ENCODE measurements around the gene NMNAT3. TPM values are rescaled to one million over a fixed set of nuclear protein-coding genes. Genes with fewer than 3 reads are reported as not detected.

NMNAT3 gene
- total RNA-seq, 1 experiment from 2014 or later, result 1.3 TPM

DNA sequence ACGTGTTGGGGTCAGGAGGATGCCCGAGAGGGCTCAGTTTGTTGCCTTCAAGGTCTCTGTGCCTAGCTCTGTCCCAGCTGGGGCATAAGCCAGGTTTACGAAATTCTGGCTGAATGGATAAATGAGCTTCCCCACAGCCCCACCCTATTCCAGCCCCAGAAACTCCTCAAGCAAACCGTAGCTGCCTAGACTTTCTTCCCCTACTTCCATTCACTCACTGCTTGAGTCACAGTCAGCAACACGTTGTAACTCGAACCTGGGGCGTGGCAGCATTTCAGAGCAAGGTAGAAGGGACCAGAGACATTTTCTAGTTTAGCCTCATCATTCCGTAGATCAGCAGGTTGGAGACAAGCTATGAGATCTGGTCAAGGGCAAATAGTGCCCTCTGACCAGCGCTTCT, 24.2 kb downstream of the NMNAT3 start:
- Mint-ChIP-seq H3K9me3 (no peaks in the 10 kb centered on the region), H3K27ac (no peak overlapping the region), H3K36me3 (ENCODE audit: insufficient read depth in 1 of 3, low read depth in 3 of 3) (no peaks in the 10 kb centered on the region), H3K27me3 (ENCODE audit: low read depth) (peaks cover 1% of the 10 kb centered on the region; the same call in 1 of the 2 replicates), H3K4me1 (peaks cover 16 to 18% of the 10 kb centered on the region in 2 experiments), H3K4me3 (no peak overlapping the region)
- Histone ChIP-seq H4K5ac (ENCODE audit: insufficient read length, low read depth, low read length) (no peak overlapping the region), H3K4me1 (ENCODE audit: insufficient read depth, low read length) (peaks cover 4% of the 10 kb centered on the region; the same call in 1 of the 2 replicates), H4K91ac (ENCODE audit: insufficient read length, low read depth, low read length) (no peak overlapping the region), H2BK15ac (ENCODE audit: low read depth, low read length) (no peak overlapping the region), H2BK120ac (ENCODE audit: low read depth, low read length, poor library complexity, severe bottlenecking) (no peak overlapping the region), H3K9me3 (ENCODE audit: control insufficient read depth, low read depth, low read length) (no peaks in the 10 kb centered on the region), H3K4me2 (ENCODE audit: insufficient read depth, insufficient read length, low read length) (no peak overlapping the region), H3T11ph (ENCODE audit: low read length) (no peak overlapping the region), H3K4ac (ENCODE audit: low read depth, low read length) (no peak overlapping the region), H3K9ac (ENCODE audit: extremely low read depth, insufficient read length, low read length) (no peak overlapping the region), H2BK20ac (ENCODE audit: low read depth, low read length, poor library complexity, severe bottlenecking) (no peak overlapping the region), H3K18ac (ENCODE audit: insufficient read length, low read depth, low read length) (no peak overlapping the region), H3K27me3 (ENCODE audit: insufficient read depth, low read length) (no peaks in the 10 kb centered on the region), H2AK5ac (ENCODE audit: insufficient read length, low read length) (no peak overlapping the region), H3K79me1 (ENCODE audit: insufficient read depth, low read depth, low read length, poor library complexity, severe bottlenecking) (no peaks in the 10 kb centered on the region), H4K8ac (replicated peaks; ENCODE audit: insufficient read length, low read depth, low read length) (no peak overlapping the region), H3K23me2 (ENCODE audit: insufficient read length, low read depth, low read length, poor library complexity, severe bottlenecking) (no peaks in the 10 kb centered on the region), H3K56ac (ENCODE audit: insufficient read length, low read depth, low read length) (no peak overlapping the region), H3K23ac (ENCODE audit: insufficient read length, low read depth, low read length) (no peak overlapping the region), H4K20me1 (ENCODE audit: control insufficient read depth, insufficient read depth, insufficient read length) (no peaks in the 10 kb centered on the region), H3K14ac (ENCODE audit: insufficient read depth, low read length) (no peak overlapping the region), H2BK5ac (ENCODE audit: insufficient read length, low read length) (no peak overlapping the region), H2AFZ (ENCODE audit: low read length) (no peak overlapping the region), H3K27ac (ENCODE audit: insufficient read length, low read depth, low read length) (no peak overlapping the region), H2BK12ac (ENCODE audit: insufficient read length, low read depth, low read length) (no peak overlapping the region), H3K79me2 (ENCODE audit: insufficient read depth, low read length) (no peaks in the 10 kb centered on the region)
- TF ChIP-seq, protein P1, sequence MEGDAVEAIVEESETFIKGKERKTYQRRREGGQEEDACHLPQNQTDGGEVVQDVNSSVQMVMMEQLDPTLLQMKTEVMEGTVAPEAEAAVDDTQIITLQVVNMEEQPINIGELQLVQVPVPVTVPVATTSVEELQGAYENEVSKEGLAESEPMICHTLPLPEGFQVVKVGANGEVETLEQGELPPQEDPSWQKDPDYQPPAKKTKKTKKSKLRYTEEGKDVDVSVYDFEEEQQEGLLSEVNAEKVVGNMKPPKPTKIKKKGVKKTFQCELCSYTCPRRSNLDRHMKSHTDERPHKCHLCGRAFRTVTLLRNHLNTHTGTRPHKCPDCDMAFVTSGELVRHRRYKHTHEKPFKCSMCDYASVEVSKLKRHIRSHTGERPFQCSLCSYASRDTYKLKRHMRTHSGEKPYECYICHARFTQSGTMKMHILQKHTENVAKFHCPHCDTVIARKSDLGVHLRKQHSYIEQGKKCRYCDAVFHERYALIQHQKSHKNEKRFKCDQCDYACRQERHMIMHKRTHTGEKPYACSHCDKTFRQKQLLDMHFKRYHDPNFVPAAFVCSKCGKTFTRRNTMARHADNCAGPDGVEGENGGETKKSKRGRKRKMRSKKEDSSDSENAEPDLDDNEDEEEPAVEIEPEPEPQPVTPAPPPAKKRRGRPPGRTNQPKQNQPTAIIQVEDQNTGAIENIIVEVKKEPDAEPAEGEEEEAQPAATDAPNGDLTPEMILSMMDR (conservative IDR thresholded peaks at IDR 0.05), result no peak
- no peak for DNase-seq
- WGBS (ENCODE audit: extremely low coverage, insufficient read length, low lambda C conversion rate), result no CpG with 5 or more reads among the region's 9 CpGs
